Measurements from ENCODE around the gene ZNF48. TPM values are rescaled to one million over a fixed set of nuclear protein-coding genes. Genes with fewer than 3 reads are reported as not detected.
A peak's percentile ranks its signal among the peaks of the same experiment; 100 is the strongest.

ZNF48 gene
- total and polyA plus RNA-seq, 12 donors: 2.2 to 8.0 (median 5.4) TPM

DNA sequence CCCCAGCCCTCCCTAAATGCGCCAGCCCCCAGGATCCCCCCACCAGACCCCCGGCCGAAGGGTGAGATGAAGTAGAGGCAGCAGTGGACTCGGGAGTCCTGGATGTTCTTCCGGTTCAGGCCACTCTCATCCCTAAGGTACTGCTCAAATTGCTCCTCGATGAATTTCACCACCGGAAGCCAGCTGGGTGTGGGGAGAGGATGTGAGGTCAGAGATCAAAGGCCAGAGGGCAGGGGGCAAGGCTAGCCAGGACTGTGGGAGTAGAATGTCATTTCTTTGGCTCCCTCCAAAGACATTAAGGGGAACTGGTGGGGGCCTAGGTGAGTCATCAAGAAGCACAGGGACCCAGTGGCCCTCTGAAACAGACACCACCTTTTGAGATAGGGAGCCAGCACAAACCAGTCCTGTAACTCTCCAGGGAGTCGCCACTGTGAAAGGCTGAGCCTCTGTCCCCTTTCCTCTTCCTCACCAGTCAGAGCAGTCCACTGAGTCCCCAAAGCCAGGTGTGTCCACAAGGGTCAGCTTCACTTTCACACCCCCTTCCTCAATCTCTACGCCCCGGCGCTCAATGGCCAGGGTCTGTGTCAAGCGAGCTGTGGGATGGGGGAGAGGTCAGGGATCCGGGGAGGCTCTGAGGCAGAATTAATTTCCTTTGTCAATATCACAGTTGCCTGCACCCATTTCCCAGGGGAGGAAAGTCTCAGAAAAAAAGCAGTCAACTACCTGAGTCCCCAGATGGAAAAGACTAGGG, 13.8 kb upstream of the ZNF48 start:
- WGBS, 2 donors: 79 to 83% methylated on average over 13 of the region's 13 CpGs
- H3K27ac ChIP-seq: peak overlapping the region in 3 of 10 donors; percentile 14 to 81 (median 41)
- H3K36me3 ChIP-seq: no peaks in the 10 kb centered on the region
- peaks cover 10 to 29% (median 15%) of the 10 kb centered on the region in 9 donors for H3K4me1 ChIP-seq
- H3K9me3 ChIP-seq: no peaks in the 10 kb centered on the region
- TF ChIP-seq, protein P1, sequence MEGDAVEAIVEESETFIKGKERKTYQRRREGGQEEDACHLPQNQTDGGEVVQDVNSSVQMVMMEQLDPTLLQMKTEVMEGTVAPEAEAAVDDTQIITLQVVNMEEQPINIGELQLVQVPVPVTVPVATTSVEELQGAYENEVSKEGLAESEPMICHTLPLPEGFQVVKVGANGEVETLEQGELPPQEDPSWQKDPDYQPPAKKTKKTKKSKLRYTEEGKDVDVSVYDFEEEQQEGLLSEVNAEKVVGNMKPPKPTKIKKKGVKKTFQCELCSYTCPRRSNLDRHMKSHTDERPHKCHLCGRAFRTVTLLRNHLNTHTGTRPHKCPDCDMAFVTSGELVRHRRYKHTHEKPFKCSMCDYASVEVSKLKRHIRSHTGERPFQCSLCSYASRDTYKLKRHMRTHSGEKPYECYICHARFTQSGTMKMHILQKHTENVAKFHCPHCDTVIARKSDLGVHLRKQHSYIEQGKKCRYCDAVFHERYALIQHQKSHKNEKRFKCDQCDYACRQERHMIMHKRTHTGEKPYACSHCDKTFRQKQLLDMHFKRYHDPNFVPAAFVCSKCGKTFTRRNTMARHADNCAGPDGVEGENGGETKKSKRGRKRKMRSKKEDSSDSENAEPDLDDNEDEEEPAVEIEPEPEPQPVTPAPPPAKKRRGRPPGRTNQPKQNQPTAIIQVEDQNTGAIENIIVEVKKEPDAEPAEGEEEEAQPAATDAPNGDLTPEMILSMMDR (IDR thresholded peaks at IDR 0.05): no peak
- DNase-seq (no peak), ATAC-seq (no peak)
- H3K27me3 ChIP-seq: no peaks in the 10 kb centered on the region
- intact Hi-C loops (cut with DNase I): no loop called here
- peak overlapping the region in 1 of 10 donors; percentile 50 for H3K4me3 ChIP-seq

DNA sequence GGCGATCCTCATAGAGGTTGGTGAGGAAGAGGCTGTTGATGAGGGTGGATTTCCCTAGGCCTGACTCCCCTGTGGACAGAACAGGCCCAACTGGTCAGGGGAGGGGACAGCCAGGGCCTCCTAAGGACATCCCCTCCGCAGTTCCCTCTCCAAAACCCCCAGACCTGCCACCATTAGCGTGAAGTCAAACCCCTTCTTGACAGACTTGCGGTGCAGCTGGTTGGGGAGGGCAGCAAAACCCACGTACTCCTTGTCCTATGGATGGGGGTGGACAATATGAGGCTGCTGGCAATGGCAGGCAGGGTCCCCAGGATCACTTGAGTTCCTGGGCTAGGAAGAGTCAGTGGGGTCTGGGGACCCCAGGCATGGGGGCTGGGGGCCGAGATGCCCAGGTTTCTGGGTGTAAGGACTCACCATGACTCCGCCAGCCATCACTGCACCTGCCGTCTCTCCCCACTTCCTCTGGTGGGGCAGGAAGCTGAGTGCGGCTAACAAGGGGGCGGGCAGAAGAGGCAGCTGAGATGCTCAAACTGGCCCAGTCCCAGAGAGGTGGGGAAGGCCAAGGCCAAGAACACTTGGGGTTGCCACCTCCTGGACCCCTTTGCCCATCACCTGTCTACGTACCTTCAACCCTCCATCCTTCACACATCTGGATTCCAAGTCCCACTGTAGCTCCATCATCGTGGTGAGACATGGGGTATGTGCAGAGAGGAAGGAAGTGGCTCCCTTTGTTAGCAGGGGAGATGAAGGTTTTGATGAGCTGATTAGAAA, 12.9 kb upstream of the ZNF48 start, which contains the start of gene SEPTIN1:
Gene SEPTIN1, minus strand, starts transcription at position 451 of the 771 bp plus-strand sequence. Its CDS starts 19 bp downstream, at position 432.
- DNase-seq (no peak), ATAC-seq (no peak)
- Histone ChIP-seq H3K36me3 (no peaks in the 10 kb centered on the region), H3K27ac (peak within 1 kb of the TSS in 2 of 10 donors; percentile 41 to 81), H3K4me3 (peak within 1 kb of the TSS in 1 of 10 donors; percentile 50), H3K9me3 (no peaks in the 10 kb centered on the region), H3K27me3 (no peaks in the 10 kb centered on the region), H3K4me1 (peaks cover 7 to 23% (median 11%) of the 10 kb centered on the region in 9 donors)
- TF ChIP-seq, protein P1 (IDR thresholded peaks at IDR 0.05): no peak
- intact Hi-C loops (cut with DNase I): no loop called here
- WGBS, 2 donors: 65 to 66% methylated on average over 12 of the region's 12 CpGs

GRCh38 chr16:30383521-30383920, 11.7 kb upstream of the ZNF48 start:
- no peak for ATAC-seq
- TF ChIP-seq, protein P1 (IDR thresholded peaks at IDR 0.05): no peak
- Histone ChIP-seq H3K4me3 (no peak overlapping the region), H3K4me1 (peaks cover 5 to 17% (median 8%) of the 10 kb centered on the region in 9 donors), H3K36me3 (no peaks in the 10 kb centered on the region), H3K27me3 (no peaks in the 10 kb centered on the region), H3K27ac (peak overlapping the region in 1 of 10 donors; percentile 81), H3K9me3 (no peaks in the 10 kb centered on the region)
- 42% methylated on average over 2 of the region's 2 CpGs for WGBS, 2 donors
- no peak for DNase-seq
- intact Hi-C loops (cut with DNase I): no loop called here

DNA sequence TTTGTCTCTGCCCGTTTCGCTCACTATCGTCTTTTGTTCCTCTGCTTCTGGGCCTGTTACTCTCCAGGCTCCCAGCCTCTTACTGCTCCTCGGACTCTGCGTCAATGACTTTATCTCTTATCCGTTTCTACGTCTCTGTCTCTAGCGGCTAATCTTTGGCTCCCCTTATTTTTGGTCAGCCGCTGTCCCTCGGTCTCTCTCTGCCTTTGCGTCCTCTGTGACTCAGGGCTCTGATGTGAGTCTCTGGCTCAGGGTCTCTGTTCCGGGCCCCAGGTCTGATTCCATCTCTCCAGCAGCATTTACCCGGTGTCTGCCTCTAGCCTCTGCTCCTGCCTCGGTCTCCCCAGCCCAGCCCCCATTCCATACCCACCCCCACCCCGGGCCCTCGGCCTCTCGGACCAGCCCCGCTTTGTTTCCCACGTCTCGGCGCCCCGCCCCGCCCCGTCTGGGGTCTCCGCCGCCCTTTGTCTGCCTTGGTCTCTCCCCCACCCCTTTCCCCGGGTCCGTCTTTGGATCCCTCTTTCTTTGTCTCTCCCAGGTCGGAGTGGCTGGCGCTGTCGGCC, 547 bp upstream of the ZNF48 start:
- H3K27me3 ChIP-seq: no peaks in the 10 kb centered on the region
- DNase-seq (no peak), ATAC-seq (peak; percentile 18 to 58 (median 38))
- no peaks in the 10 kb centered on the region for H3K9me3 ChIP-seq
- intact Hi-C loops (cut with DNase I): loop anchor here in 1 of 10 donors (5.0 kb wide), 1 partner anchor 37 kb away; the partner anchor contains the start of gene CD2BP2
- H3K36me3 ChIP-seq: peaks cover 0 to 19% (median 7%) of the 10 kb centered on the region in 9 donors
- H3K4me1 ChIP-seq: peaks cover 4 to 29% (median 24%) of the 10 kb centered on the region in 9 donors
- peak overlapping the region; percentile 33 to 93 (median 87) for H3K27ac ChIP-seq
- 2 to 4% methylated on average over 30 to 31 of the region's 31 CpGs for WGBS, 2 donors
- H3K4me3 ChIP-seq: peak overlapping the region; percentile 66 to 98 (median 84)
- TF ChIP-seq, protein P1 (IDR thresholded peaks at IDR 0.05): no peak
